Ovary (tissue), 9 donors: Measurements from ENCODE around the gene KIF13A. TPM values are rescaled to one million over a fixed set of nuclear protein-coding genes. Genes with fewer than 3 reads are reported as not detected.

Experiments used
- DNase-seq, 5 donors: peaks; one replicate each; pipeline ENCODE4 v3.0.0-alpha.2; 2019 to 2020
- H3K27ac ChIP-seq, 2 donors: fragments of 200-600 bp; one replicate each; pipeline versions ENCODE4 v1.5.1 to v1.8.0; 2019 to 2022
- H3K27me3 ChIP-seq: fragments of 200-600 bp; one replicate; pipeline ENCODE4 v1.8.0; 2022
- H3K36me3 ChIP-seq: fragments of 200-600 bp; sonication (generic); one replicate; pipeline ENCODE4 v1.5.1; 2019
- H3K4me1 ChIP-seq: one replicate; pipeline ENCODE4 v1.8.1; 2013; ENCODE audit warnings: mild to moderate bottlenecking, moderate library complexity; ENCODE audit not compliant: insufficient read depth
- H3K4me3 ChIP-seq: fragments of 200-600 bp; sonication (generic); one replicate; pipeline ENCODE4 v1.5.1; 2017
- H3K9me3 ChIP-seq, 2 donors: fragments of 200-600 bp in 1 of 2; sonication (generic) in 1 of 2; one replicate each; pipeline versions ENCODE4 v1.5.1 to v1.8.1; 2013 to 2019; ENCODE audit warnings: mild to moderate bottlenecking in 1 of 2, moderate library complexity in 1 of 2
- EP300 ChIP-seq: sonication (generic); formaldehyde crosslinking; IDR thresholded peaks from one replicate; pipeline ENCODE4 v1.6.1; 2017; ENCODE audit warnings: antibody characterized with exemption
- POLR2A ChIP-seq: fragments of 450-650 bp; IDR thresholded peaks from one replicate; pipeline ENCODE4 v1.6.1; 2017; ENCODE audit warnings: antibody characterized with exemption, mild to moderate bottlenecking, moderate library complexity
- WGBS, 3 donors: extraction: QIAGEN DNeasy Blood & Tissue Kit in 1 of 3; methylation state at CpG; one replicate each; pipeline versions ENCODE4 v1.1.5 to v1.1.7; 2013 to 2017; 5-methylcytosine and 5-hydroxymethylcytosine counted together
- intact Hi-C, 4 donors: fragments of 100-400 bp; cut with DNase I; formaldehyde crosslinking; loops; one replicate each; pipeline versions ENCODE4 v1.11.0 to v1.15.1; 2022 to 2023
- polyA plus RNA-seq, 2 donors: library from polyadenylated mRNA; stranded (reverse); fragments of 200-250 nt in 1 of 2; fragments of 350-450 nt in 1 of 2; fragmentation: Illumina TruSeq in 1 of 2; extraction: RNeasy Lipid Tissue Mini Kit (QIAGEN cat#74804) in 1 of 2; gene quantifications; one replicate each; pipeline ENCODE4 v1.2.3, GENCODE V29; 2013 to 2014
- total RNA-seq, 7 donors: library from RNA; depleted of rRNA in 2 of 7; stranded (reverse); fragments of >200 nt in 2 of 7; fragmentation: NEBNext Ultra II Directional in 3 of 7; extraction: Animal tissue kit (Norgen Biotek cat#: 25700) in 3 of 7; gene quantifications; one replicate each; pipeline versions ENCODE4 v1.1.0 to v1.2.4, GENCODE V29; 2016 to 2023
- TF ChIP-seq, protein P1 (sequence below), 3 donors: fragments of 450-650 bp in 2 of 3; fragments of 200-600 bp in 1 of 3; IDR thresholded peaks; one replicate each; pipeline versions ENCODE4 v1.5.1 to v1.8.0; 2016 to 2022; ENCODE audit warnings: antibody characterized with exemption in 3 of 3, mild to moderate bottlenecking in 1 of 3
- donor health status: DM: no; HTN: no; CAD: no; lungs with moderate emphysema.
- donor health status: DM: no; HTN: no; CAD: no.
- donor health status: Bipolar disorder and iron deficiency.
- donor health status: DM: yes; HTN: yes; CAD: no.
- donor health status: DM: no; HTN: no; CAD: no.
- donor health status: DM: yes; HTN: yes; CAD: no.

KIF13A gene
- total and polyA plus RNA-seq, 9 donors = 18.4 to 44.4 (median 38.0) TPM

DNA sequence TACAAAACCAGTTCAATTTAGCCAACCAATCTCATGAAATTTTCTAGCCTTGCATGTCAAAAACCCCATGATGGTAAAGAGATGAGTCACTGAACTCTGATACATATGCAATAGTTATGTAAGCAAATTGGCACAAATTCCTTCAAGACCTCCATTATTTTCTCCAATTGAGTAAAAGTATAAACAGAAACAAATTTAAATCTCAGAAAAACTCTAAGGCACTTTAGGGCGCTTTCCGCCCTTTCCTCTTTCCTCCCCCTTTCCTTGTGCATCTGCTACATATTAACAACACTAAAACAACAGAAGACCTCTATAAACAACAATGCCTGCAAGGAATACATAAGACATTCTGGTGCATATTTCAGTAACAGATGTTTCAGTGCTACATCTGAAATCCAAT is 48.5 kb downstream of the KIF13A start:
- WGBS, 3 donors = 92 to 98% (median 96%) methylated on average over 2 of the region's 2 CpGs
- peaks cover 5% of the 10 kb centered on the region for H3K4me1 ChIP-seq
- H3K36me3 ChIP-seq = no peaks in the 10 kb centered on the region
- intact Hi-C loops = loop anchor here in 2 of 4 donors (1.0 to 10.0 kb wide), 2 partner anchors 10 to 46 kb away; partner anchors contain the start of gene KIF13A (in 1 of the 2)
- no peak for DNase-seq
- no peaks in the 10 kb centered on the region for H3K27me3 ChIP-seq
- no peak overlapping the region for H3K27ac ChIP-seq
- H3K9me3 ChIP-seq = no peaks in the 10 kb centered on the region
- H3K4me3 ChIP-seq = no peak overlapping the region
- no peak for TF ChIP-seq POLR2A
- TF ChIP-seq, protein P1, sequence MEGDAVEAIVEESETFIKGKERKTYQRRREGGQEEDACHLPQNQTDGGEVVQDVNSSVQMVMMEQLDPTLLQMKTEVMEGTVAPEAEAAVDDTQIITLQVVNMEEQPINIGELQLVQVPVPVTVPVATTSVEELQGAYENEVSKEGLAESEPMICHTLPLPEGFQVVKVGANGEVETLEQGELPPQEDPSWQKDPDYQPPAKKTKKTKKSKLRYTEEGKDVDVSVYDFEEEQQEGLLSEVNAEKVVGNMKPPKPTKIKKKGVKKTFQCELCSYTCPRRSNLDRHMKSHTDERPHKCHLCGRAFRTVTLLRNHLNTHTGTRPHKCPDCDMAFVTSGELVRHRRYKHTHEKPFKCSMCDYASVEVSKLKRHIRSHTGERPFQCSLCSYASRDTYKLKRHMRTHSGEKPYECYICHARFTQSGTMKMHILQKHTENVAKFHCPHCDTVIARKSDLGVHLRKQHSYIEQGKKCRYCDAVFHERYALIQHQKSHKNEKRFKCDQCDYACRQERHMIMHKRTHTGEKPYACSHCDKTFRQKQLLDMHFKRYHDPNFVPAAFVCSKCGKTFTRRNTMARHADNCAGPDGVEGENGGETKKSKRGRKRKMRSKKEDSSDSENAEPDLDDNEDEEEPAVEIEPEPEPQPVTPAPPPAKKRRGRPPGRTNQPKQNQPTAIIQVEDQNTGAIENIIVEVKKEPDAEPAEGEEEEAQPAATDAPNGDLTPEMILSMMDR (IDR thresholded peaks at IDR 0.05) = no peak
- no peak for TF ChIP-seq EP300

DNA sequence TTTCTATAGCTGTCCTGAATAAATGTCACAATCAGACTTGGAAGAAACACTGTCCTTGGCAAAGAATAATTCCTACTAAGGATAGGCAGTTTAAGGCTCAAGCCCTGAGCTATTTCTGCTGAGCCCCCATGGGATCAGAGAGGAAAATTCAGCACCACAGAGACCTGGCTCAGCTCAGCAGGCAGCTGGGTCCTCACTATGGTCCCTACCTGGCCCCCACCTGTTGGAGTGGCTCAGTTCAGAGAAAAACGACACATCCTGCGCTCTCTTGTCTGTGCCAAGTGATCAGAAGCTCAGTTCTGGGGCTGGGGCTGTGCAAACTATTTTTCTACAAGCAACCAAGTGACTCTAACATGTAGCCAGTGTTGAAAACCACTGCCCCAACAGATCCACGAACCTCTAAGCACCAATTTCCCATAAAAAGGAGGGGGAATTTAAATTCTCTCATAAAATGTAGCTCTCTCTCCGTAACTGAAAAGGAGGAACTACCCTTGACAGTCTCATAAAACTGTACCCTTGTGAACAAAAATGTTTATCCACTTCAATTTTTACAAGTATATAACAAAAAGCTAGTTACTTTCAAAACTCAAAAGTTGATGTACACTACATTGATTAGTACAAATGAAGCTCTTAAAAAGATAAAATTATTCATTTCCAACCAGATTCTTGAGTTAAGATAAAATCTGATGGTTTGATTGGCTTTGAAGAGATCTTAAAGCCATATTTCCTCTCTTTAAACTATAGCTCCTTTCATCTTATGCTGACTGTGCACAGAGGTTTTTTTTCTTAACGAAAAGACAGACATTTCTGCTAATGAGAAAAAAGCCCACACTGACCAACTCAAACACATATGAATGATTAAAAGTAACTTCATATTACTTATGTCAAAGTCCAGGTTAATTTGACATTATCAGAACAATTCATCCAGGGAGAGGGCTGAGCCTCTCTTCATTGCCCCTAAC is 52.0 kb downstream of the KIF13A start:
- Histone ChIP-seq H3K27ac (no peak overlapping the region), H3K4me3 (no peak overlapping the region), H3K36me3 (no peaks in the 10 kb centered on the region), H3K9me3 (no peaks in the 10 kb centered on the region), H3K4me1 (peaks cover 11% of the 10 kb centered on the region), H3K27me3 (no peaks in the 10 kb centered on the region)
- DNase-seq = no peak
- intact Hi-C loops = loop anchor here in 1 of 4 donors (10.0 kb wide), 1 partner anchor 49 kb away; the partner anchor contains the start of gene KIF13A
- 72 to 83% (median 82%) methylated on average over 5 of the region's 5 CpGs for WGBS, 3 donors
- TF ChIP-seq, protein P1 (IDR thresholded peaks at IDR 0.05) = no peak
- TF ChIP-seq EP300 (no peak), POLR2A (no peak)

DNA sequence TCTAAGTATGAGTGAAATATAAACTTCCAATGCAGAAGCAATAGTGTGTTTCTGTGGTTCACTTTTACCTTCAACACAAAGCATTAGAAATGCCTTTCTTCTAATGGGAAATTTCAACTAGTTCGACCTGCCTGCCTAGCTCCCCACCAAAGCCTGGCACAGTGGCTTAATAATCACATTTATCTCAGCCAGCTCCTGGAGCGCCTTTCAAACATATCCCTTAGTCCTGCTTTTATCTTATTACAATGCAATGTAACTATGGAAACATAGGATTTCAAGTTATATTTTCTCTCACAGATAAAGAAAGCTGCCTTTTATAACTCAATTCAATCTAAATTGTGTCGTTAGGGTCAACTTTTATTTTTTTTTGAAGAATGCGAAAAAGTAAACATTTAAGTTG is 53.7 kb downstream of the KIF13A start:
- no peak overlapping the region for H3K4me3 ChIP-seq
- DNase-seq = no peak
- no peaks in the 10 kb centered on the region for H3K36me3 ChIP-seq
- 89 to 92% (median 89%) methylated on average over 4 of the region's 4 CpGs for WGBS, 3 donors
- H3K9me3 ChIP-seq = no peaks in the 10 kb centered on the region
- H3K4me1 ChIP-seq = peaks cover 18% of the 10 kb centered on the region
- H3K27me3 ChIP-seq = no peaks in the 10 kb centered on the region
- intact Hi-C loops = loop anchor here in 1 of 4 donors (10.0 kb wide), 1 partner anchor 51 kb away; the partner anchor contains the start of gene KIF13A
- TF ChIP-seq EP300 = no peak
- no peak for TF ChIP-seq POLR2A
- TF ChIP-seq, protein P1 (IDR thresholded peaks at IDR 0.05) = no peak
- H3K27ac ChIP-seq = no peak overlapping the region

DNA sequence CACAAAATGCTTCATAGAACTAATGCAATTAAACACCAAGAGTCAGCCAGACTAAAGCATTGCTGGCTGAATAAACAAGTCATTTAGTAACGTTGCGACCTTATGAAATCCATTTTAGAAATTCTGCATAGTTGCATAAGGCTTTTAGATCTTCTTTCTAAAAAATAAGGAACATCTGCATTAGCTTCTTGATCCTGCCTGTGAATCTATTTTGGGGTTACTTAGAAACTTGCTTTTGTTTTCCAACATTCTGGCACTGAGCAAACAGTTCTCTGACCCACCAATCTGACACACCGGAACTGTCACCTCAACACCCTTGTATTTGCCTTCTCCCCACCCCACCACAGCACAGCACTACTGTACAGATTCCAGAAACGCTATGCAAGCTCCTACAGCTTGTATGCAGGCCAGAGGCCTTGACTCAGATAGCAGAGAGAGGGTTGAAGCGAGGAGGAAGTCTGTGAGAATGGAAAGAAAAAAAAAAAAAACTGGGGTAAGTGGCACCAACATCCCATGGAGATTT is 55.0 kb downstream of the KIF13A start:
- H3K27ac ChIP-seq = no peak overlapping the region
- DNase-seq = peak in 3 of 5 donors; percentile 22 to 44 (median 25)

More for the DNA sequence above, 55.0 kb downstream of the KIF13A start:
- H3K4me3 ChIP-seq = no peak overlapping the region
- H3K4me1 ChIP-seq = peaks cover 25% of the 10 kb centered on the region
- H3K27me3 ChIP-seq = no peaks in the 10 kb centered on the region
- WGBS, 3 donors = 1 to 6% (median 4%) methylated on average over 5 of the region's 5 CpGs
- no peaks in the 10 kb centered on the region for H3K36me3 ChIP-seq
- intact Hi-C loops = loop anchor here in 1 of 4 donors (10.0 kb wide), 1 partner anchor 52 kb away; the partner anchor contains the start of gene KIF13A
- TF ChIP-seq, protein P1 (IDR thresholded peaks at IDR 0.05) = no peak
- TF ChIP-seq POLR2A (no peak), EP300 (no peak)
- no peaks in the 10 kb centered on the region for H3K9me3 ChIP-seq
